ENCODE results near the gene FES. TPM values are rescaled to one million over a fixed set of nuclear protein-coding genes. Genes with fewer than 3 reads are reported as not detected.
A peak's percentile ranks its signal among the peaks of the same experiment; 100 is the strongest.
"Not testable (repeated sequence)": the region's sequence is repeated elsewhere in the genome, so short reads cannot be mapped to it uniquely, and the experiment has no call there.

The FES gene
- total RNA-seq, 1 donor from 2014 or later: 48.0 TPM

DNA sequence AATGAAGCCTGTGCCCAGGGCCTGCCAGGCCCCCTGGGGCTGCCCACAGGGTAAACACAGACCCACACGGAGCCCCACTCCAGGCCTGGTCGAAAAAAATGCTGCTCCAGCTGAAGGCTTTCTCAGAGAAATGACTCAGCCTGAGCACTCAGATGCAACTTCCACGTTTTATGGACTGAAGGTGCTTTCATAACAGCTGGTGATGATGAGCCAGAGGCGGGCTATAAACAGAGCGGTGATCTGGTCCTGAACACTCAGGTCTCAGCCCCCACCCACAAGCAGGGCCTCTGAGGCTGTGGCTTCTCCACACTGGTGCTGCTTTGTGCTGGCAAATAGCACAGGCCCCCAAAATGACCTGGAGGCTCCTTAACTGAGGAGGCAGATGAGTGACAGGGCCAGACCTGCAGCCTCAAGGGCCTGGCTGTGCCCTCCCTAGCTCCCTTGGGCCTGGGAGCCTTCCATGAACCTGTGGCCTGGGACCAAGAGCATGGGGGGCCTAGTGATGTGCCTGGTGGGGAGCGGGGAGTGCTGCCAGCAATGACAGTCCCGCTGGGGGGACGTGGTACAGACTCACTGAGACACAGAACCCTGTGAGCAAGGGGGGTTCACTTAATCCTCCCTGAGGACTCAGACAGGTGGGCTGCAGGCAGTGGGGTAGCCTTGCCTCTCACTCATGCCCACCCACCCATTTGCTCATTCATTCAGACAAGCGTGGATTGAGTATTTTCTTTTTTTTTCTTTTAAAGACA, 38.9 kb upstream of the FES start:
- intact Hi-C loops (cut with DNase I): no loop called here
- Histone ChIP-seq H3K9me3 (no peaks in the 10 kb centered on the region), H3K4me1 (no peaks in the 10 kb centered on the region), H3K36me3 (no peaks in the 10 kb centered on the region), H3K27me3 (no peaks in the 10 kb centered on the region), H3K27ac (peak overlapping the region; percentile 11), H3K4me3 (no peak overlapping the region)
- DNase-seq (no peak), ATAC-seq (peak; percentile 85)
- TF ChIP-seq, protein P1, sequence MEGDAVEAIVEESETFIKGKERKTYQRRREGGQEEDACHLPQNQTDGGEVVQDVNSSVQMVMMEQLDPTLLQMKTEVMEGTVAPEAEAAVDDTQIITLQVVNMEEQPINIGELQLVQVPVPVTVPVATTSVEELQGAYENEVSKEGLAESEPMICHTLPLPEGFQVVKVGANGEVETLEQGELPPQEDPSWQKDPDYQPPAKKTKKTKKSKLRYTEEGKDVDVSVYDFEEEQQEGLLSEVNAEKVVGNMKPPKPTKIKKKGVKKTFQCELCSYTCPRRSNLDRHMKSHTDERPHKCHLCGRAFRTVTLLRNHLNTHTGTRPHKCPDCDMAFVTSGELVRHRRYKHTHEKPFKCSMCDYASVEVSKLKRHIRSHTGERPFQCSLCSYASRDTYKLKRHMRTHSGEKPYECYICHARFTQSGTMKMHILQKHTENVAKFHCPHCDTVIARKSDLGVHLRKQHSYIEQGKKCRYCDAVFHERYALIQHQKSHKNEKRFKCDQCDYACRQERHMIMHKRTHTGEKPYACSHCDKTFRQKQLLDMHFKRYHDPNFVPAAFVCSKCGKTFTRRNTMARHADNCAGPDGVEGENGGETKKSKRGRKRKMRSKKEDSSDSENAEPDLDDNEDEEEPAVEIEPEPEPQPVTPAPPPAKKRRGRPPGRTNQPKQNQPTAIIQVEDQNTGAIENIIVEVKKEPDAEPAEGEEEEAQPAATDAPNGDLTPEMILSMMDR (IDR thresholded peaks at IDR 0.05): no peak

DNA sequence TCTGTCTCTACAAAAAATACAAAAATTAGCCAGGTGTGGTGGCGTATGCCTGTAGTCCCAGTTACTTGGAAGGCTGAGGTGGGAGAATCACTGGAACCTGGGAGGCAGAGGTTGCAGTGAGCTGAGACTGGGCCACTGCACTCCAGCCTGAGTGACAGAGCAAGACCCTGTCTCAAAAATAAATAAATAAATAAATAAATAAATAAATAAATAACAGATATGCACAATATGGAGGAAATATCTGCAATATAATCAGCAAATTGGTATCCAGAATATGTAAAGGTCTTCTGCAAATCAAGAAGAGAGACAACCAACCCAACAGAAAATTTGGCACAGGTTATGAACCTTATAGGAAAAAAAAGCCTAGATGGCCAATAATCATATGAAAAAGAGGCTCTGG, 34.9 kb upstream of the FES start:
- H3K27me3 ChIP-seq; H3K9me3 ChIP-seq; H3K4me3 ChIP-seq; H3K36me3 ChIP-seq; ATAC-seq; H3K4me1 ChIP-seq; intact Hi-C loops (cut with DNase I); DNase-seq; H3K27ac ChIP-seq: not testable (repeated sequence)

DNA sequence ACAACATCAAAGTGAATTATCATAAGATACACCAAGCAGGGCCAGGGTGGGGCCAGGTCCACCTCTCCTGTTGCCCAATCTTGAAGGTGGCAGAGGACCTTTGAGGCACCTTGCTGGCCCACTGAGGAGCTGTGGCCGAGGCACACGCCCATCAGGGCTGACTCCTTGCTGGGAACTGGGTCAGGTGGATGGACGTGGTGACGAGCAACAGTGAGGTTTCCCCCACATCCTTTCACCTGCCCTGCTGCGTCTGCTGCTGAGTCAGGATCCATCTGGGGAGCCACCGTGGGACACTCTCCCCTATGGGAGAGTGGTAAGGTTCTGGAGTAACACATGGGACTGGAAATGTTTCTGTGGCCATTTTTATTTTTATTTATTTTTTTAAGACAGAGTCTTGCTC, 33.2 kb upstream of the FES start:
- Histone ChIP-seq H3K9me3 (no peaks in the 10 kb centered on the region), H3K27ac (no peak overlapping the region), H3K4me1 (no peaks in the 10 kb centered on the region), H3K27me3 (no peaks in the 10 kb centered on the region), H3K4me3 (no peak overlapping the region), H3K36me3 (no peaks in the 10 kb centered on the region)
- intact Hi-C loops (cut with DNase I): no loop called here
- TF ChIP-seq, protein P1 (IDR thresholded peaks at IDR 0.05): no peak
- no peak for ATAC-seq
- no peak for DNase-seq

DNA sequence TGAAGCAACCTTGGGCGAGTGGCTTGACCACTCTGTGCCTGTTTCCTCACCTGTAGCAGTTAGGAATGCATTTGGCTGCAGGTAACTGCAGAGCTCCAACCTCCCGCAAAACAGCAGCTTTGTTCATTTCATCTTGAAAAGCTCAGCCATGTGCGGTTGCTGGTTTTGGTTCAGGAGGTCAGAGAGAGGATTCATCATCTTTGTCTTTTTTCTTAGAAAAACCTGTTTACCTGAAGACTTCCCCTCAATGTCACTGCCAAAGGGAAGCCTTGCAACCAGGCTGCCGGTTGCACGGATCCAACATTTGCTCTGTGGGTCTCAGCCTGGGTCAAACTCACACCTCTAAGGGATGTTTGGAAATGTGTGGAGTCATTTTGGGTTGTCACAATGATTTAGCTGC, 32.4 kb upstream of the FES start:
- Histone ChIP-seq H3K4me1 (no peaks in the 10 kb centered on the region), H3K36me3 (no peaks in the 10 kb centered on the region), H3K27me3 (no peaks in the 10 kb centered on the region), H3K9me3 (no peaks in the 10 kb centered on the region), H3K4me3 (no peak overlapping the region), H3K27ac (no peak overlapping the region)
- DNase-seq (no peak), ATAC-seq (no peak)
- intact Hi-C loops (cut with DNase I): no loop called here
- TF ChIP-seq, protein P1 (IDR thresholded peaks at IDR 0.05): no peak

DNA sequence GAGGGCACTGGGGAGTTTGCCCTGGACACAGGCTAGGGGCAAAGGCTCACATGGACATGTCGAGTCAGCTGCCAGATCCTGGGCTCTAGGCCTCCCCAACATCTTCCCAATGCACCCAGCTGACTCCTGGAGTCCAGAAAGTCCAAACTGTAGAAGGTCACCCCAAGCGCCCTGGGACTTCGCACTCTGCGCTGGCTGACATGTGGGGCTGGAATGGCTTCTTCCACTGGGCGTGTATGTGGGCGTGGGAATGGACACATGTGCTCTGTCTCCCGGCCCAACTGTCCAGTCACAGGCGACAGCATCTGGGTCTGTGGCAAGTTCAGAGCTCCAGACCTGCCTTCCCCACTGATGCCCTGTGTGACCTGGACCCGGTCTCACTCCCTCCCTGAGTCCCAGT, 29.2 kb upstream of the FES start:
- no peaks in the 10 kb centered on the region for H3K36me3 ChIP-seq
- no peak overlapping the region for H3K4me3 ChIP-seq
- no peak overlapping the region for H3K27ac ChIP-seq
- no peaks in the 10 kb centered on the region for H3K9me3 ChIP-seq
- no peaks in the 10 kb centered on the region for H3K27me3 ChIP-seq
- TF ChIP-seq, protein P1 (IDR thresholded peaks at IDR 0.05): no peak
- H3K4me1 ChIP-seq: no peaks in the 10 kb centered on the region
- ATAC-seq (no peak), DNase-seq (no peak)
- intact Hi-C loops (cut with DNase I): no loop called here

DNA sequence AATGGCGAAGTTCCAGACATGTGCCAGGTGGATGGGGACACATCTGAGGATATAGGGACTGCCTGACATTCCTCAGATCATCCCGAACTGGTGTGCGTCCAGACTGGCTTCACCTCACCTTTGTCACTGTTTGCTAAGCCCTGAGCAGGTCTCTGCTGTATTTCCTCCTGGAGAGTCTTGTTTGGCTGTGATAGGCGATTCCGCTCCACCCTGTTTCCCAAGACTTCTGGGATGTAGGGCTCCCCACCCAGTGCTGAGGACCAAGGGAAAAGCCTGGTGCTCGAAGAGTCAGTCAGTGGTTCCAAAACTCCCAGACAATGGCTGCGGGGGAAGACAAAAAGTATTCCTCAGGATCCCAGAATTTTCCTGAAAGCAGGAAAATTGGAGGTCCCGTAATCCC, 27.0 kb upstream of the FES start:
- Histone ChIP-seq H3K27ac (no peak overlapping the region), H3K27me3 (no peaks in the 10 kb centered on the region), H3K4me3 (no peak overlapping the region), H3K9me3 (no peaks in the 10 kb centered on the region), H3K36me3 (no peaks in the 10 kb centered on the region), H3K4me1 (no peaks in the 10 kb centered on the region)
- ATAC-seq (no peak), DNase-seq (no peak)
- intact Hi-C loops (cut with DNase I): no loop called here
- TF ChIP-seq, protein P1 (IDR thresholded peaks at IDR 0.05): no peak
